Ishikawa (cell line): ENCODE data around the gene OBI1.

Experiments
- CEBPB ChIP-seq: IDR thresholded peaks from 2 replicates; pipeline ENCODE4 v1.6.1; 2012
- CREB1 ChIP-seq: IDR thresholded peaks from 2 replicates; pipeline ENCODE4 v1.6.1; 2012; ENCODE audit warnings: low read depth
- NFIC ChIP-seq: IDR thresholded peaks from 2 replicates; pipeline ENCODE4 v1.6.1; 2012
- RAD21 ChIP-seq: IDR thresholded peaks from 2 replicates; pipeline ENCODE4 v1.6.1; 2012; ENCODE audit warnings: low read depth
- TAF1 ChIP-seq: IDR thresholded peaks from 2 replicates; pipeline ENCODE4 v1.6.1; 2012; ENCODE audit warnings: low read depth, mild to moderate bottlenecking
- USF1 ChIP-seq: IDR thresholded peaks from 2 replicates; pipeline ENCODE4 v1.6.1; 2012
- YY1 ChIP-seq: IDR thresholded peaks from 2 replicates; pipeline ENCODE4 v1.6.1; 2012; ENCODE audit warnings: low read depth
- TF ChIP-seq, protein P1 (sequence below): IDR thresholded peaks from 2 replicates; pipeline ENCODE4 v1.6.1; 2012; ENCODE audit warnings: low read depth, mild to moderate bottlenecking
- TF ChIP-seq, protein P2 (sequence below): IDR thresholded peaks from 2 replicates; pipeline ENCODE4 v1.6.1; 2012

DNA sequence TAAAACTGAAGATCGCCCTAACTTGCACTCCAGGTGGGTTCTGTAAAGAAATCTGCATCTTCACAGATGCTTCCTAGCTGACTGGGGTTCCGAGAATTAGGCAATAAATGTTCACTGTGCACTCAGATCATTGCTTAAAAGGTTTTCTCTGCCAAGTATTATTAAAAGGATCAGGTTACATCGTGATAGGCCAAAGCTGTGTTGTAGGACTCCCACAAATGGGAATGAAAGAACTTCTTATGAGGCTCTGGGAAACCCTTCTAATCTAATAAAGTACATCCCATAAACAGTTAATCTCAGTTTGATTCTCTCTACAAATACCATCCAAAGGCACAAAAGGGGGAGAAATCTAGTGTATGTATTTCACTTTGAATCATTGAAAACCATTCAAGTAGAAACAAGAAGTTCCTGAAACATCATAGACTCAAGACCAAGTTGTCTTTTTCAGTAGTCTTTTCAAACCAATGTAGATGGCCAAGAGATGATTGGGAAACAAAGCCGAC is 48.5 kb downstream of the OBI1 start:
- TF ChIP-seq YY1 (no peak), TAF1 (no peak), CEBPB (0 out of 2 replicates have a peak, but pooled peaks have one; percentile 42), RAD21 (no peak), CREB1 (no peak), USF1 (no peak), NFIC (peak; percentile 11; the same call in 1 of the 2 replicates)
- TF ChIP-seq, protein P1, sequence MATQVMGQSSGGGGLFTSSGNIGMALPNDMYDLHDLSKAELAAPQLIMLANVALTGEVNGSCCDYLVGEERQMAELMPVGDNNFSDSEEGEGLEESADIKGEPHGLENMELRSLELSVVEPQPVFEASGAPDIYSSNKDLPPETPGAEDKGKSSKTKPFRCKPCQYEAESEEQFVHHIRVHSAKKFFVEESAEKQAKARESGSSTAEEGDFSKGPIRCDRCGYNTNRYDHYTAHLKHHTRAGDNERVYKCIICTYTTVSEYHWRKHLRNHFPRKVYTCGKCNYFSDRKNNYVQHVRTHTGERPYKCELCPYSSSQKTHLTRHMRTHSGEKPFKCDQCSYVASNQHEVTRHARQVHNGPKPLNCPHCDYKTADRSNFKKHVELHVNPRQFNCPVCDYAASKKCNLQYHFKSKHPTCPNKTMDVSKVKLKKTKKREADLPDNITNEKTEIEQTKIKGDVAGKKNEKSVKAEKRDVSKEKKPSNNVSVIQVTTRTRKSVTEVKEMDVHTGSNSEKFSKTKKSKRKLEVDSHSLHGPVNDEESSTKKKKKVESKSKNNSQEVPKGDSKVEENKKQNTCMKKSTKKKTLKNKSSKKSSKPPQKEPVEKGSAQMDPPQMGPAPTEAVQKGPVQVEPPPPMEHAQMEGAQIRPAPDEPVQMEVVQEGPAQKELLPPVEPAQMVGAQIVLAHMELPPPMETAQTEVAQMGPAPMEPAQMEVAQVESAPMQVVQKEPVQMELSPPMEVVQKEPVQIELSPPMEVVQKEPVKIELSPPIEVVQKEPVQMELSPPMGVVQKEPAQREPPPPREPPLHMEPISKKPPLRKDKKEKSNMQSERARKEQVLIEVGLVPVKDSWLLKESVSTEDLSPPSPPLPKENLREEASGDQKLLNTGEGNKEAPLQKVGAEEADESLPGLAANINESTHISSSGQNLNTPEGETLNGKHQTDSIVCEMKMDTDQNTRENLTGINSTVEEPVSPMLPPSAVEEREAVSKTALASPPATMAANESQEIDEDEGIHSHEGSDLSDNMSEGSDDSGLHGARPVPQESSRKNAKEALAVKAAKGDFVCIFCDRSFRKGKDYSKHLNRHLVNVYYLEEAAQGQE = no peak
- TF ChIP-seq, protein P2, sequence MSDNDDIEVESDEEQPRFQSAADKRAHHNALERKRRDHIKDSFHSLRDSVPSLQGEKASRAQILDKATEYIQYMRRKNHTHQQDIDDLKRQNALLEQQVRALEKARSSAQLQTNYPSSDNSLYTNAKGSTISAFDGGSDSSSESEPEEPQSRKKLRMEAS = no peak
